Endothelial cell of umbilical vein (primary cell): ENCODE data around the gene ABHD14A. TPM values are rescaled to one million over a fixed set of nuclear protein-coding genes. Genes with fewer than 3 reads are reported as not detected.

Source experiments
- BruUV-seq: library from RNA; stranded (reverse); fragments of 400-500 nt; replicated peaks from 2 replicates; lab custom pipeline; 2021; lab: Mats Ljungman, UMichigan
- CTCF ChIA-PET: fragments of 300-600, 350-600 bp; sonication (Branson Sonifier 250); formaldehyde crosslinking; loops from one replicate; lab custom pipeline; 2021; ENCODE audit warnings: antibody characterized with exemption, inconsistent platforms; lab: Charles Lee
- POLR2A ChIA-PET: fragments of 300-600, 350-600 bp; sonication (Branson Sonifier 250); formaldehyde crosslinking; loops from one replicate; lab custom pipeline; 2021; ENCODE audit warnings: antibody characterized with exemption, inconsistent platforms; lab: Charles Lee
- DNase-seq: peaks from one replicate; pipeline ENCODE4 v3.0.0-alpha.2; 2011; ENCODE audit warnings: low read depth, low spot score
- FAIRE-seq: peaks from 2 replicates; lab custom pipeline; 2011; peaks lifted over from hg19 to GRCh38; lab: Jason Lieb, UNC
- H2AFZ ChIP-seq: 2 replicates; pipeline ENCODE4 v1.6.0; 2012; ENCODE audit warnings: low read depth, low read length, control low read depth, inconsistent platforms
- H3K27ac ChIP-seq: 2 replicates; pipeline ENCODE4 v1.5.1; 2011; ENCODE audit warnings: low read depth, mild to moderate bottlenecking, control low read depth, low read length, moderate library complexity; ENCODE audit not compliant: insufficient read depth
- H3K27me3 ChIP-seq, 2 experiments: 2 replicates each; pipeline versions ENCODE4 v1.6.0 to v1.6.1; 2011; ENCODE audit warnings: low read length in 2 of 2, mixed read lengths in 1 of 2; ENCODE audit not compliant: control insufficient read depth in 2 of 2, insufficient read depth in 2 of 2
- H3K36me3 ChIP-seq, 2 experiments: 2 replicates in 1 of 2; 3 replicates in 1 of 2; pipeline ENCODE4 v1.5.1; 2011; ENCODE audit warnings: low read length in 2 of 2, mild to moderate bottlenecking in 1 of 2, moderate library complexity in 1 of 2; ENCODE audit not compliant: control insufficient read depth in 2 of 2, insufficient read depth in 2 of 2; ENCODE audit errors: extremely low read depth in 1 of 2
- H3K4me1 ChIP-seq: 3 replicates; pipeline ENCODE4 v1.5.1; 2011; ENCODE audit warnings: mild to moderate bottlenecking, low read length; ENCODE audit not compliant: control insufficient read depth, insufficient read depth; ENCODE audit errors: extremely low read depth
- H3K4me2 ChIP-seq: 2 replicates; pipeline ENCODE4 v1.6.1; 2011; ENCODE audit warnings: low read length, control low read depth, mixed read lengths; ENCODE audit not compliant: insufficient read depth
- H3K4me3 ChIP-seq, 3 experiments: fragments of 200-600 bp in 1 of 3; sonication (generic), shearing (Covaris generic) in 1 of 3; replicated peaks in 1 of 3; 2 replicates each; pipeline ENCODE4 v1.5.1; 2011 to 2016; ENCODE audit warnings: control low read depth in 3 of 3, low read length in 3 of 3, mild to moderate bottlenecking in 2 of 3, inconsistent platforms in 1 of 3, low read depth in 1 of 3, moderate library complexity in 1 of 3; ENCODE audit not compliant: insufficient read depth in 1 of 3
- H3K79me2 ChIP-seq: 2 replicates; pipeline ENCODE4 v1.6.0; 2012; ENCODE audit warnings: low read length, inconsistent platforms; ENCODE audit not compliant: control insufficient read depth, insufficient read depth
- H3K9ac ChIP-seq: replicated peaks from 2 replicates; pipeline ENCODE3; 2011; ENCODE audit warnings: low read length, control low read depth; ENCODE audit not compliant: insufficient read depth; ENCODE audit errors: extremely low read depth
- H3K9me1 ChIP-seq: replicated peaks from 3 replicates; pipeline ENCODE4 v1.6.0; 2011; ENCODE audit warnings: mild to moderate bottlenecking, low read length; ENCODE audit not compliant: control insufficient read depth, insufficient read depth; ENCODE audit errors: extremely low read depth
- H3K9me3 ChIP-seq: replicated peaks from 2 replicates; pipeline ENCODE4 v1.5.1; 2012; ENCODE audit warnings: low read length, inconsistent platforms; ENCODE audit not compliant: control insufficient read depth, insufficient read depth
- H4K20me1 ChIP-seq: replicated peaks from 2 replicates; pipeline ENCODE3; 2011; ENCODE audit warnings: mild to moderate bottlenecking, low read length; ENCODE audit not compliant: control insufficient read depth, insufficient read depth; ENCODE audit errors: extremely low read depth
- CTCF ChIP-seq, 2 donors: IDR thresholded peaks; 1 replicate in 1 of 2; 2 replicates in 1 of 2; pipeline ENCODE4 v1.5.1; 2011; ENCODE audit warnings: low read length in 2 of 2, mild to moderate bottlenecking in 2 of 2, moderate library complexity in 2 of 2, control low read depth in 1 of 2, inconsistent platforms in 1 of 2, low read depth in 1 of 2; ENCODE audit not compliant: insufficient read depth in 1 of 2; ENCODE audit errors: extremely low read depth in 1 of 2
- EZH2 ChIP-seq: IDR thresholded peaks from 2 replicates; pipeline ENCODE4 v1.6.1; 2012; ENCODE audit warnings: borderline replicate concordance, low read depth, mild to moderate bottlenecking, moderate library complexity, low read length, inconsistent platforms; ENCODE audit not compliant: severe bottlenecking
- FOS ChIP-seq: IDR thresholded peaks from 2 replicates; pipeline ENCODE4 v1.6.1; 2011; ENCODE audit warnings: mild to moderate bottlenecking, low read length, moderate library complexity, borderline replicate concordance; ENCODE audit not compliant: insufficient read depth
- GATA2 ChIP-seq: IDR thresholded peaks from 2 replicates; pipeline ENCODE4 v1.7.0; 2011; ENCODE audit warnings: low read depth, mild to moderate bottlenecking, moderate library complexity, mixed read lengths, low read length; ENCODE audit not compliant: insufficient read length, insufficient read depth
- JUN ChIP-seq: IDR thresholded peaks from 2 replicates; pipeline ENCODE4 v1.6.1; 2011; ENCODE audit warnings: borderline replicate concordance, low read depth; ENCODE audit not compliant: insufficient read length, insufficient read depth
- MYC ChIP-seq: IDR thresholded peaks from one replicate; pipeline ENCODE4 v1.6.1; 2011; ENCODE audit warnings: mild to moderate bottlenecking, low read depth, low read length
- POLR2A ChIP-seq: IDR thresholded peaks from 2 replicates; pipeline ENCODE4 v1.6.1; 2012; ENCODE audit warnings: low read depth, mild to moderate bottlenecking, control low read depth, low read length
- POLR2AphosphoS5 ChIP-seq: IDR thresholded peaks from 2 replicates; pipeline ENCODE4 v1.6.1; 2012; ENCODE audit warnings: low read depth, mild to moderate bottlenecking, control low read depth, low read length, moderate library complexity; ENCODE audit not compliant: insufficient read depth
- dilution Hi-C: fragments of 300-500 bp; cut with MboI; formaldehyde crosslinking; loops from one replicate; pipeline ENCODE4 v1.15.0; 2019; ENCODE audit warnings: low sequenced_read_pairs; ENCODE audit not compliant: extremely low pct_ligation_motif_present
- intact Hi-C: fragments of 100-400 bp; cut with micrococcal nuclease; formaldehyde crosslinking; loops from one replicate; pipeline ENCODE4 v1.10.0; 2022
- polyA plus RNA-seq, 4 experiments: library from polyadenylated mRNA; depleted of rRNA in 3 of 4; stranded (reverse) in 3 of 4; unstranded in 1 of 4; fragments of >200 nt; gene quantifications; 2 replicates each; pipeline versions ENCODE4 v1.2.1 to v1.2.3, GENCODE V29; 2011 to 2012; ENCODE audit warnings: missing spikeins in 1 of 4
- total RNA-seq: library from RNA; stranded (reverse); gene quantifications from 2 replicates; pipeline ENCODE4 v1.2.3, GENCODE V29; 2021
- TF ChIP-seq, protein P1 (sequence below): IDR thresholded peaks from 2 replicates; pipeline ENCODE4 v1.6.1; 2011; ENCODE audit not compliant: insufficient read depth, insufficient read length

ABHD14A gene
- total and polyA plus RNA-seq, 2 donors (not counting 3 experiments of a cell fraction or from before 2014, with no cell fraction given) = 6.6 to 23.7 TPM

DNA sequence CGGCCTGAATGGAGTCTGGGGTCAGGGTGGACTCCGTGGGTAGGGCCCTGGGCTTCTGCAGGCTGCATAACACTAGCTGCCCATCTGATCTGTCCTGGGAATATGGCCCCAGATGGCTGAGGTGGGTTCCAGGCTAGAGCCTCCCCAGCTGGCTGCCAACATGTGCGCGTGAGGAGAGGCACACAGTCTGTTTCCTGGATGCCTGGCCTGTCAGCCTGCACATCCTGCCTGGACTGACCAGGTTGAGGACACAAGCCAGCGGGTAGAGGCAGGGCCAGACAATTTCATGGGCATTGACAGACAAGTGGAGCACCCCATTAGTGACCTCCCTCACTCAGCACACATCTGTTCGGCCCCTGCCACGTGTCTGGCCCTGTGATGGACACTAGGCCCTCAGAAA is 50.6 kb downstream of the ABHD14A start:
- Histone ChIP-seq H3K9me3 (no peaks in the 10 kb centered on the region), H3K4me2 (no peak overlapping the region), H3K9ac (no peak overlapping the region), H3K36me3 (no peaks in the 10 kb centered on the region), H4K20me1 (no peaks in the 10 kb centered on the region), H3K4me3 (no peak overlapping the region), H3K79me2 (no peaks in the 10 kb centered on the region), H3K27ac (no peak overlapping the region), H3K4me1 (peaks cover 3% of the 10 kb centered on the region), H2AFZ (no peak overlapping the region), H3K27me3 (no peaks in the 10 kb centered on the region), H3K9me1 (no peaks in the 10 kb centered on the region)
- dilution Hi-C loops (no loop called here), intact Hi-C loops (no loop called here)
- no TSS peak for BruUV-seq
- FAIRE-seq = no peak
- CTCF ChIA-PET = no interaction called here
- DNase-seq = no peak
- TF ChIP-seq FOS (no peak), GATA2 (no peak), POLR2A (no peak), JUN (no peak), MYC (no peak), CTCF (IDR thresholded peaks at IDR 0.05; ENCODE audit: extremely low read depth in 1 of 2, insufficient read depth in 1 of 2, low read depth in 1 of 2, low read length in 2 of 2) (no peak), POLR2AphosphoS5 (no peak), EZH2 (no peak)
- TF ChIP-seq, protein P1, sequence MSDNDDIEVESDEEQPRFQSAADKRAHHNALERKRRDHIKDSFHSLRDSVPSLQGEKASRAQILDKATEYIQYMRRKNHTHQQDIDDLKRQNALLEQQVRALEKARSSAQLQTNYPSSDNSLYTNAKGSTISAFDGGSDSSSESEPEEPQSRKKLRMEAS = no peak
- POLR2A ChIA-PET = no interaction called here
